ENCODE data around the gene GABRG3. TPM values are rescaled to one million over a fixed set of nuclear protein-coding genes. Genes with fewer than 3 reads are reported as not detected.

GABRG3 gene
- total and polyA plus RNA-seq, 9 of the 15 experiments (the other 6 are each of a cell fraction or from before 2014, with no cell fraction given): 4.0 to 15.1 (median 11.2) TPM

DNA sequence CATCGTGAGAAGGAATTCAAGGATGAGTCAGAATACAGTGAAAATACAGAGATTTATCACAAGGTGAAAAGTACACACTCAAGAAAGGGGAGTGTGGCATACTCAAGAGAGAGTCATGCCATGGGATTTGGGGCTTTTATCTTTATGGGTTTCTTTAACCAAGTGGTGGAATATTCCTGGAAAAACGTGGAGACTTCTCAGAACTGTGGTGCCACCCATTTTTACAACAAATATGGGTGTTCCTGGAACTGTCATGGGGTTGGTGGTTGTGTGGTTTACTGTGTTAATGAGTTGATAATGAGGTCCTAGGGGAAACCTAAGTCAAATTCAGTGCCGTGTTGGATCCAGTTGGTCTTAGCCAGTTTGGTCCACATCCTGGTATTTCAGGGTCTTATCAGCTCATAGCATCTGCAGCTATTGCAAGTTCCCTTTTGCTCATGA is 497.2 kb downstream of the GABRG3 start (continued):
- TF ChIP-seq AFF1 (IDR thresholded peaks at IDR 0.05; ENCODE audit: low read depth in 1 of 2, partially characterized antibody in 2 of 2) (no peak), ETV5 (CRISPR knock-in tag; IDR thresholded peaks at IDR 0.05; ENCODE audit: low read depth) (no peak), ZNF717 (CRISPR knock-in tag; IDR thresholded peaks at IDR 0.05) (no peak), ZNF785 (CRISPR knock-in tag; IDR thresholded peaks at IDR 0.05) (no peak), ZNF507 (tag; conservative IDR thresholded peaks at IDR 0.05) (no peak), ZNF707 (CRISPR knock-in tag; conservative IDR thresholded peaks at IDR 0.05) (no peak), XRCC4 (IDR thresholded peaks at IDR 0.05; ENCODE audit: extremely low read depth, insufficient read depth, insufficient read length) (no peak), ZNF212 (CRISPR knock-in tag; IDR thresholded peaks at IDR 0.05) (no peak), RFX7 (CRISPR knock-in tag; IDR thresholded peaks at IDR 0.05) (no peak), PCBP1 (IDR thresholded peaks at IDR 0.05; ENCODE audit: low read depth, low read length, poor library complexity, severe bottlenecking) (no peak), HSF4 (CRISPR knock-in tag; IDR thresholded peaks at IDR 0.05; ENCODE audit: borderline replicate concordance) (no peak), FOXK1 (CRISPR knock-in tag; IDR thresholded peaks at IDR 0.05; ENCODE audit: borderline replicate concordance) (no peak), ZNF143 (CRISPR knock-in tag; IDR thresholded peaks at IDR 0.05) (no peak), YBX1 (IDR thresholded peaks at IDR 0.05) (no peak)
- TF ChIP-seq, protein P1, sequence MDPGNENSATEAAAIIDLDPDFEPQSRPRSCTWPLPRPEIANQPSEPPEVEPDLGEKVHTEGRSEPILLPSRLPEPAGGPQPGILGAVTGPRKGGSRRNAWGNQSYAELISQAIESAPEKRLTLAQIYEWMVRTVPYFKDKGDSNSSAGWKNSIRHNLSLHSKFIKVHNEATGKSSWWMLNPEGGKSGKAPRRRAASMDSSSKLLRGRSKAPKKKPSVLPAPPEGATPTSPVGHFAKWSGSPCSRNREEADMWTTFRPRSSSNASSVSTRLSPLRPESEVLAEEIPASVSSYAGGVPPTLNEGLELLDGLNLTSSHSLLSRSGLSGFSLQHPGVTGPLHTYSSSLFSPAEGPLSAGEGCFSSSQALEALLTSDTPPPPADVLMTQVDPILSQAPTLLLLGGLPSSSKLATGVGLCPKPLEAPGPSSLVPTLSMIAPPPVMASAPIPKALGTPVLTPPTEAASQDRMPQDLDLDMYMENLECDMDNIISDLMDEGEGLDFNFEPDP (CRISPR knock-in tag; IDR thresholded peaks at IDR 0.05): no peak
- TF ChIP-seq, protein P2, sequence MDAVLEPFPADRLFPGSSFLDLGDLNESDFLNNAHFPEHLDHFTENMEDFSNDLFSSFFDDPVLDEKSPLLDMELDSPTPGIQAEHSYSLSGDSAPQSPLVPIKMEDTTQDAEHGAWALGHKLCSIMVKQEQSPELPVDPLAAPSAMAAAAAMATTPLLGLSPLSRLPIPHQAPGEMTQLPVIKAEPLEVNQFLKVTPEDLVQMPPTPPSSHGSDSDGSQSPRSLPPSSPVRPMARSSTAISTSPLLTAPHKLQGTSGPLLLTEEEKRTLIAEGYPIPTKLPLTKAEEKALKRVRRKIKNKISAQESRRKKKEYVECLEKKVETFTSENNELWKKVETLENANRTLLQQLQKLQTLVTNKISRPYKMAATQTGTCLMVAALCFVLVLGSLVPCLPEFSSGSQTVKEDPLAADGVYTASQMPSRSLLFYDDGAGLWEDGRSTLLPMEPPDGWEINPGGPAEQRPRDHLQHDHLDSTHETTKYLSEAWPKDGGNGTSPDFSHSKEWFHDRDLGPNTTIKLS (IDR thresholded peaks at IDR 0.05; ENCODE audit: borderline replicate concordance, low read depth): no peak
- TF ChIP-seq, protein P3, sequence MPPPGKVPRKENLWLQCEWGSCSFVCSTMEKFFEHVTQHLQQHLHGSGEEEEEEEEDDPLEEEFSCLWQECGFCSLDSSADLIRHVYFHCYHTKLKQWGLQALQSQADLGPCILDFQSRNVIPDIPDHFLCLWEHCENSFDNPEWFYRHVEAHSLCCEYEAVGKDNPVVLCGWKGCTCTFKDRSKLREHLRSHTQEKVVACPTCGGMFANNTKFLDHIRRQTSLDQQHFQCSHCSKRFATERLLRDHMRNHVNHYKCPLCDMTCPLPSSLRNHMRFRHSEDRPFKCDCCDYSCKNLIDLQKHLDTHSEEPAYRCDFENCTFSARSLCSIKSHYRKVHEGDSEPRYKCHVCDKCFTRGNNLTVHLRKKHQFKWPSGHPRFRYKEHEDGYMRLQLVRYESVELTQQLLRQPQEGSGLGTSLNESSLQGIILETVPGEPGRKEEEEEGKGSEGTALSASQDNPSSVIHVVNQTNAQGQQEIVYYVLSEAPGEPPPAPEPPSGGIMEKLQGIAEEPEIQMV (tag; conservative IDR thresholded peaks at IDR 0.05; ENCODE audit: low read depth): no peak
- TF ChIP-seq, protein P4, sequence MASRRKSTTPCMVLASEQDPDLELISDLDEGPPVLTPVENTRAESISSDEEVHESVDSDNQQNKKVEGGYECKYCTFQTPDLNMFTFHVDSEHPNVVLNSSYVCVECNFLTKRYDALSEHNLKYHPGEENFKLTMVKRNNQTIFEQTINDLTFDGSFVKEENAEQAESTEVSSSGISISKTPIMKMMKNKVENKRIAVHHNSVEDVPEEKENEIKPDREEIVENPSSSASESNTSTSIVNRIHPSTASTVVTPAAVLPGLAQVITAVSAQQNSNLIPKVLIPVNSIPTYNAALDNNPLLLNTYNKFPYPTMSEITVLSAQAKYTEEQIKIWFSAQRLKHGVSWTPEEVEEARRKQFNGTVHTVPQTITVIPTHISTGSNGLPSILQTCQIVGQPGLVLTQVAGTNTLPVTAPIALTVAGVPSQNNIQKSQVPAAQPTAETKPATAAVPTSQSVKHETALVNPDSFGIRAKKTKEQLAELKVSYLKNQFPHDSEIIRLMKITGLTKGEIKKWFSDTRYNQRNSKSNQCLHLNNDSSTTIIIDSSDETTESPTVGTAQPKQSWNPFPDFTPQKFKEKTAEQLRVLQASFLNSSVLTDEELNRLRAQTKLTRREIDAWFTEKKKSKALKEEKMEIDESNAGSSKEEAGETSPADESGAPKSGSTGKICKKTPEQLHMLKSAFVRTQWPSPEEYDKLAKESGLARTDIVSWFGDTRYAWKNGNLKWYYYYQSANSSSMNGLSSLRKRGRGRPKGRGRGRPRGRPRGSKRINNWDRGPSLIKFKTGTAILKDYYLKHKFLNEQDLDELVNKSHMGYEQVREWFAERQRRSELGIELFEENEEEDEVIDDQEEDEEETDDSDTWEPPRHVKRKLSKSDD (conservative IDR thresholded peaks at IDR 0.05; ENCODE audit: low read length): no peak

Data from K562 (cell line).